Measurements from ENCODE around the gene MT1E. TPM values are rescaled to one million over a fixed set of nuclear protein-coding genes. Genes with fewer than 3 reads are reported as not detected.

The MT1E gene
- total RNA-seq, 1 donor, result 105 TPM

- Histone ChIP-seq H3K4me2 (ENCODE audit: insufficient read depth, low read length) (peak overlapping the region; percentile 97), H3K79me2 (ENCODE audit: insufficient read depth, low read length) (peaks cover 17% of the 10 kb centered on the region), H3K9me3 (ENCODE audit: low read depth, low read length) (no peaks in the 10 kb centered on the region), H2AFZ (ENCODE audit: low read length) (peak overlapping the region; percentile 87), H3K4me3 (ENCODE audit: insufficient read depth, low read length) (peak overlapping the region; percentile 86), H3K4me1 (ENCODE audit: insufficient read depth, low read length) (peaks cover 13% of the 10 kb centered on the region), H3K27me3 (ENCODE audit: insufficient read depth, low read length) (no peaks in the 10 kb centered on the region), H3K27ac (ENCODE audit: low read depth, low read length) (peak overlapping the region; percentile 97), H4K20me1 (ENCODE audit: insufficient read depth, low read length) (peaks cover 4% of the 10 kb centered on the region), H3K36me3 (ENCODE audit: insufficient read depth, low read length) (no peaks in the 10 kb centered on the region)
- peak; percentile 96 for DNase-seq (ENCODE audit: insufficient read length, low spot score, missing footprints)
- TF ChIP-seq CTCF (IDR thresholded peaks at IDR 0.05; ENCODE audit: extremely low read depth, low read depth, low read length), result no peak
These were observed 518 bp downstream of the MT1E start for GRCh38 chr16:56625943-56626654.

- Histone ChIP-seq H3K4me2 (ENCODE audit: insufficient read depth, low read length) (peak overlapping the region; percentile 97), H3K4me1 (ENCODE audit: insufficient read depth, low read length) (peaks cover 14% of the 10 kb centered on the region), H3K79me2 (ENCODE audit: insufficient read depth, low read length) (peaks cover 17% of the 10 kb centered on the region), H3K9me3 (ENCODE audit: low read depth, low read length) (no peaks in the 10 kb centered on the region), H3K27ac (ENCODE audit: low read depth, low read length) (peak overlapping the region; percentile 97), H4K20me1 (ENCODE audit: insufficient read depth, low read length) (peaks cover 4% of the 10 kb centered on the region), H3K36me3 (ENCODE audit: insufficient read depth, low read length) (no peaks in the 10 kb centered on the region), H2AFZ (ENCODE audit: low read length) (no peak overlapping the region), H3K4me3 (ENCODE audit: insufficient read depth, low read length) (peak overlapping the region; percentile 86), H3K27me3 (ENCODE audit: insufficient read depth, low read length) (no peaks in the 10 kb centered on the region)
- TF ChIP-seq CTCF (IDR thresholded peaks at IDR 0.05; ENCODE audit: extremely low read depth, low read depth, low read length), result no peak
- no peak for DNase-seq (ENCODE audit: insufficient read length, low spot score, missing footprints)
These were observed 1.1 kb downstream of the MT1E start for GRCh38 chr16:56626685-56627084.

GRCh38 chr16:56628486-56629350 lies 3.1 kb downstream of the MT1E start:
- DNase-seq (ENCODE audit: insufficient read length, low spot score, missing footprints), result no peak
- H4K20me1 ChIP-seq (ENCODE audit: insufficient read depth, low read length), result peaks cover 4% of the 10 kb centered on the region
- H3K4me1 ChIP-seq (ENCODE audit: insufficient read depth, low read length), result peaks cover 21% of the 10 kb centered on the region
- no peak overlapping the region for H2AFZ ChIP-seq (ENCODE audit: low read length)
- H3K27ac ChIP-seq (ENCODE audit: low read depth, low read length), result no peak overlapping the region
- peaks cover 17% of the 10 kb centered on the region for H3K79me2 ChIP-seq (ENCODE audit: insufficient read depth, low read length)
- no peaks in the 10 kb centered on the region for H3K36me3 ChIP-seq (ENCODE audit: insufficient read depth, low read length)
- H3K9me3 ChIP-seq (ENCODE audit: low read depth, low read length), result no peaks in the 10 kb centered on the region
- H3K4me3 ChIP-seq (ENCODE audit: insufficient read depth, low read length), result no peak overlapping the region
- TF ChIP-seq CTCF (IDR thresholded peaks at IDR 0.05; ENCODE audit: extremely low read depth, low read depth, low read length), result no peak
- no peak overlapping the region for H3K4me2 ChIP-seq (ENCODE audit: insufficient read depth, low read length)
- peaks cover under 1% of the 10 kb centered on the region for H3K27me3 ChIP-seq (ENCODE audit: insufficient read depth, low read length)

- TF ChIP-seq CTCF (IDR thresholded peaks at IDR 0.05; ENCODE audit: extremely low read depth, low read depth, low read length), result no peak
- H3K4me2 ChIP-seq (ENCODE audit: insufficient read depth, low read length), result no peak overlapping the region
- no peak for DNase-seq (ENCODE audit: insufficient read length, low spot score, missing footprints)
- no peaks in the 10 kb centered on the region for H3K9me3 ChIP-seq (ENCODE audit: low read depth, low read length)
- H3K79me2 ChIP-seq (ENCODE audit: insufficient read depth, low read length), result peaks cover 17% of the 10 kb centered on the region
- no peak overlapping the region for H2AFZ ChIP-seq (ENCODE audit: low read length)
- peaks cover 4% of the 10 kb centered on the region for H4K20me1 ChIP-seq (ENCODE audit: insufficient read depth, low read length)
- peaks cover 2% of the 10 kb centered on the region for H3K27me3 ChIP-seq (ENCODE audit: insufficient read depth, low read length)
- H3K27ac ChIP-seq (ENCODE audit: low read depth, low read length), result no peak overlapping the region
- H3K36me3 ChIP-seq (ENCODE audit: insufficient read depth, low read length), result no peaks in the 10 kb centered on the region
- peaks cover 21% of the 10 kb centered on the region for H3K4me1 ChIP-seq (ENCODE audit: insufficient read depth, low read length)
- H3K4me3 ChIP-seq (ENCODE audit: insufficient read depth, low read length), result no peak overlapping the region
These were observed 4.0 kb downstream of the MT1E start for GRCh38 chr16:56629531-56629930.

Data from osteoblast (primary cell).